ENCODE data around the gene ANKRD29. TPM values are rescaled to one million over a fixed set of nuclear protein-coding genes. Genes with fewer than 3 reads are reported as not detected.

Gene ANKRD29
- total RNA-seq, 1 experiment from 2014 or later: 4.3 TPM

DNA sequence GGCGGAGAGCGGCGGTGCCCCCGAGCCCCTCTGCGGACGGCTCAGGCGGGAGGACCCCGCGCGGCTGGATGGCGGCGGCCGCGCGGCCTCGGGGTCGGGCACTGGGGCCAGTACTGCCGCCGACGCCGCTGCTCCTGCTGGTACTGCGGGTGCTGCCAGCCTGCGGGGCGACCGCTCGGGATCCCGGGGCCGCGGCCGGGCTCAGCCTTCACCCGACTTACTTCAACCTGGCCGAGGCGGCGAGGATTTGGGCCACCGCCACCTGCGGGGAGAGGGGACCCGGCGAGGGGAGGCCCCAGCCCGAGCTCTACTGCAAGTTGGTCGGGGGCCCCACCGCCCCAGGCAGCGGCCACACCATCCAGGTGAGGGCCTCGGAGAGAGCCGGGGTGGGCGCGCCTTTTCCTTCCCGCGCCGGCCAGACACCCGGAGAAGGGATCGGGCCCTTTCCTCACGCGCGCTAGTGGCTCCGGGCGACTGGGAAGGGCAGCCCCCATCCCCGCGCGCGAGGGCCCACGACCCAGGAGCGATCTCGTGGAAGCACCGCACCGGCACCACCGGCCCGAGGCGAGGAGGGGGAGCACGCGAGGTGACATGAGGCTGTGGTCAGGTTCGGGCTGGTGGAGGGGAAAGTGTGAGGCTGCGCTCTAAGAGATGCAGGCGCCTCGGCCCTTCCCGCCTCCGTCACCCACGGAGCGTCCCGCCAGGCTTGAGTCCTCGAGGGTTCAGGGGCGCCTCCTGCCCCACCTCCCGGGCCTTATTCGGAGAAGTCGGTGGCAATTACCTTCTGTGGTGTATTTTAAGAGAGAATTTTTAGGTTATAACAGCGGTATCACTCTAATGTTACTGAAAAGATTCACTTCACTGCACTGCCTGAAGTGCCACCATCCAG lies 27.1 kb upstream of the ANKRD29 start:
- BruUV-seq (replicated peaks): no TSS peak
- no peaks in the 10 kb centered on the region for H3K9me2 ChIP-seq (ENCODE audit: insufficient read depth)
- H3F3A ChIP-seq (ENCODE audit: insufficient read depth, low read depth): peaks cover 4% of the 10 kb centered on the region; the same call in 1 of the 2 replicates
- CTCF ChIA-PET: no interaction called here
- no peaks in the 10 kb centered on the region for H4K20me1 ChIP-seq (ENCODE audit: insufficient read depth)
- H3K4me3 ChIP-seq: peak overlapping the region; percentile 67
- DNase-seq: no peak
- TF ChIP-seq, protein P1, sequence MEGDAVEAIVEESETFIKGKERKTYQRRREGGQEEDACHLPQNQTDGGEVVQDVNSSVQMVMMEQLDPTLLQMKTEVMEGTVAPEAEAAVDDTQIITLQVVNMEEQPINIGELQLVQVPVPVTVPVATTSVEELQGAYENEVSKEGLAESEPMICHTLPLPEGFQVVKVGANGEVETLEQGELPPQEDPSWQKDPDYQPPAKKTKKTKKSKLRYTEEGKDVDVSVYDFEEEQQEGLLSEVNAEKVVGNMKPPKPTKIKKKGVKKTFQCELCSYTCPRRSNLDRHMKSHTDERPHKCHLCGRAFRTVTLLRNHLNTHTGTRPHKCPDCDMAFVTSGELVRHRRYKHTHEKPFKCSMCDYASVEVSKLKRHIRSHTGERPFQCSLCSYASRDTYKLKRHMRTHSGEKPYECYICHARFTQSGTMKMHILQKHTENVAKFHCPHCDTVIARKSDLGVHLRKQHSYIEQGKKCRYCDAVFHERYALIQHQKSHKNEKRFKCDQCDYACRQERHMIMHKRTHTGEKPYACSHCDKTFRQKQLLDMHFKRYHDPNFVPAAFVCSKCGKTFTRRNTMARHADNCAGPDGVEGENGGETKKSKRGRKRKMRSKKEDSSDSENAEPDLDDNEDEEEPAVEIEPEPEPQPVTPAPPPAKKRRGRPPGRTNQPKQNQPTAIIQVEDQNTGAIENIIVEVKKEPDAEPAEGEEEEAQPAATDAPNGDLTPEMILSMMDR (conservative IDR thresholded peaks at IDR 0.05): no peak
- TF ChIP-seq EZH2 (IDR thresholded peaks at IDR 0.05; ENCODE audit: low read depth): no peak
- no peaks in the 10 kb centered on the region for H3K79me2 ChIP-seq (ENCODE audit: low read depth)
- intact Hi-C loops (cut with micrococcal nuclease; ENCODE audit: unreplicated experiment): no loop called here
- no peaks in the 10 kb centered on the region for H3K9me3 ChIP-seq (ENCODE audit: insufficient read depth, low read depth)
- no peaks in the 10 kb centered on the region for H3K27me3 ChIP-seq (ENCODE audit: insufficient read depth, low read depth)
- peak overlapping the region; percentile 86; the same call in 1 of the 2 replicates for H2AFZ ChIP-seq
- peak overlapping the region; percentile 85 for H3K4me2 ChIP-seq
- H3K4me1 ChIP-seq (replicated peaks; ENCODE audit: insufficient read depth): peaks cover 28% of the 10 kb centered on the region
- no peak overlapping the region for H3K27ac ChIP-seq
- POLR2A ChIA-PET (ENCODE audit: unreplicated experiment): no interaction called here
- no peaks in the 10 kb centered on the region for H3K36me3 ChIP-seq (ENCODE audit: low read depth)

DNA sequence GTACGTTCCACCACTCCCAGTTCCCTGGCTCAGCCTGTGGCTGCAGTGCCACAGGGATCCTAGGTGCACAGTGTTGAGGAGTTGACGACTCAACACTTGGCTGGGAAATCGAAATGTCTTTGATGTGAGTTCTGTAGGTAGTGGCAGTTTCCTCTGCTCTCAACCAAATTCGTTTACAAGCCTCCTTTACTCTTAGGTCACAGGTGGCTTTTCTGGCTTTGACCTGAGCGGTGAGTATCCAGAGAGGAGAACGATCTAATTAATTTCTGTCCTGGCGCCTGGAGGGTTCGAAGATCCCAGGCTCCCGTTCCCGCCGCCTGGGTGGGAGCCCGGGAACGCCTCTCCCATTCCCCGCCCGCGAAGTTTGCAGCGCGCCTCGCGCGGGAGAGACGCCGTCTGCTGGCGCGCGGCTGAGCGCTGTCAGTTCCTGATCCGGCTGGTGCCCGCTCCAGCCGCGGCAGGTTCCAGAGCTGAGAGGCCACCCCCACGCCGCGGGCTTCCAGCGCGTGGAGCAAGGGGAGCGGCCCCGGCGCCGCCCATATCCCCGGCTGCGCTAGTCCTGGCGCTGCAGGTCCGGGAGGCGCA lies 26.4 kb upstream of the ANKRD29 start, which contains the start of gene LAMA3:
Gene LAMA3, plus strand, starts transcription at position 423 of the 585 bp plus-strand sequence. CDS start 231 bp downstream, outside the sequence.
- no peaks in the 10 kb centered on the region for H3K9me2 ChIP-seq (ENCODE audit: insufficient read depth)
- no peaks in the 10 kb centered on the region for H3K36me3 ChIP-seq (ENCODE audit: low read depth)
- peak within 1 kb of the TSS; percentile 86 for H2AFZ ChIP-seq
- H3K4me1 ChIP-seq (replicated peaks; ENCODE audit: insufficient read depth): peaks cover 20% of the 10 kb centered on the region
- H3K27ac ChIP-seq: no peak within 1 kb of the TSS
- no peaks in the 10 kb centered on the region for H4K20me1 ChIP-seq (ENCODE audit: insufficient read depth)
- no TSS peak for BruUV-seq (replicated peaks)
- peak within 1 kb of the TSS; percentile 67 for H3K4me3 ChIP-seq
- peak; percentile 40 to 53 for DNase-seq
- peak within 1 kb of the TSS; percentile 85 for H3K4me2 ChIP-seq
- no peak for TF ChIP-seq EZH2 (IDR thresholded peaks at IDR 0.05; ENCODE audit: low read depth)
- TF ChIP-seq, protein P1 (conservative IDR thresholded peaks at IDR 0.05): no peak
- ChIA-PET POLR2A (ENCODE audit: unreplicated experiment) (no interaction called here), CTCF (no interaction called here)
- intact Hi-C loops (cut with micrococcal nuclease; ENCODE audit: unreplicated experiment): no loop called here
- no peaks in the 10 kb centered on the region for H3K9me3 ChIP-seq (ENCODE audit: insufficient read depth, low read depth)
- H3K79me2 ChIP-seq (ENCODE audit: low read depth): no peaks in the 10 kb centered on the region
- no peaks in the 10 kb centered on the region for H3K27me3 ChIP-seq (ENCODE audit: insufficient read depth, low read depth)
- no peaks in the 10 kb centered on the region; the same call in 1 of the 2 replicates for H3F3A ChIP-seq (ENCODE audit: insufficient read depth, low read depth)

DNA sequence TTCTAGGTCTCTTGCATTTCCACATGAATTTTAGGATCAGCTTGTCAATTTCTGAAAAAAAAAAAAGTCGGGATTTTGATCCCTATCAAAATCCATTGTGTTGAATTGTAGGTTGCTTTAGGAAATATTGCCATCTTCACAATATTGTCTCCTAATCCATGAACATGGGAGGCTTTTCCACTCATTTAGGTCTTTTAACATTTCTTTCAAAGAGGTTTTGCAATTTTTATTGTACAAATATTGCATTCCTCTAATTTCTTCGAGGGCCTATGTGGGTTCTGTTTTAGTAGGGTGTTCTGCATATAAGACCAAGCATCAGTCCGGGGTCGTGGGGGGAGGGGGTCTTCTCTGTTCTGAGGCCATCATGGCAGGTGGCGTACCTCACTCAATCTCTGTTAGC lies 25.8 kb upstream of the ANKRD29 start:
- Histone ChIP-seq H3K9me2 (ENCODE audit: insufficient read depth) (no peaks in the 10 kb centered on the region), H3K4me2 (peak overlapping the region; percentile 85), H3K4me1 (replicated peaks; ENCODE audit: insufficient read depth) (peaks cover 14% of the 10 kb centered on the region), H3F3A (ENCODE audit: insufficient read depth, low read depth) (no peaks in the 10 kb centered on the region), H3K36me3 (ENCODE audit: low read depth) (no peaks in the 10 kb centered on the region), H4K20me1 (ENCODE audit: insufficient read depth) (no peaks in the 10 kb centered on the region), H3K79me2 (ENCODE audit: low read depth) (no peaks in the 10 kb centered on the region), H3K27me3 (ENCODE audit: insufficient read depth, low read depth) (no peaks in the 10 kb centered on the region), H2AFZ (peak overlapping the region; percentile 86), H3K27ac (no peak overlapping the region), H3K9me3 (ENCODE audit: insufficient read depth, low read depth) (no peaks in the 10 kb centered on the region), H3K4me3 (peak overlapping the region; percentile 67)
- ChIA-PET POLR2A (ENCODE audit: unreplicated experiment) (no interaction called here), CTCF (no interaction called here)
- no TSS peak for BruUV-seq (replicated peaks)
- intact Hi-C loops (cut with micrococcal nuclease; ENCODE audit: unreplicated experiment): no loop called here
- no peak for DNase-seq
- TF ChIP-seq EZH2 (IDR thresholded peaks at IDR 0.05; ENCODE audit: low read depth): no peak
- TF ChIP-seq, protein P1 (conservative IDR thresholded peaks at IDR 0.05): no peak
